ENCODE measurements around the gene SLC6A7.

Gene SLC6A7

GRCh38 chr5:150156027-150156368, 33.9 kb upstream of the SLC6A7 start:
- DNase-seq: no peak

GRCh38 chr5:150156540-150156939, 33.3 kb upstream of the SLC6A7 start:
- DNase-seq: no peak

GRCh38 chr5:150157168-150157567, 32.7 kb upstream of the SLC6A7 start:
- no peak for DNase-seq

- DNase-seq: no peak
These were observed 31.5 kb upstream of the SLC6A7 start for GRCh38 chr5:150158170-150158949.

GRCh38 chr5:150159031-150159430, 30.8 kb upstream of the SLC6A7 start:
- no peak for DNase-seq

- no peak for DNase-seq
These were observed 30.1 kb upstream of the SLC6A7 start for GRCh38 chr5:150159741-150160179.

- no peak for DNase-seq
These were observed 29.3 kb upstream of the SLC6A7 start for GRCh38 chr5:150160448-150161081.

- peak; percentile 89 for DNase-seq
These were observed 28.4 kb upstream of the SLC6A7 start for GRCh38 chr5:150161242-150162141.

- no peak for DNase-seq
These were observed 27.7 kb upstream of the SLC6A7 start for GRCh38 chr5:150162142-150162513.

- no peak for DNase-seq
These were observed 26.8 kb upstream of the SLC6A7 start for GRCh38 chr5:150163035-150163434.

GRCh38 chr5:150163547-150164059, 26.3 kb upstream of the SLC6A7 start:
- no peak for DNase-seq

GRCh38 chr5:150164211-150164980, 25.5 kb upstream of the SLC6A7 start:
- DNase-seq: no peak

GRCh38 chr5:150166037-150166649, 23.7 kb upstream of the SLC6A7 start:
- DNase-seq: no peak

GRCh38 chr5:150166650-150167511, 23.0 kb upstream of the SLC6A7 start, which contains the start of gene CDX1:
CDX1 (plus strand) TSS chr5:150166778; CDS start chr5:150166877, 99 bp downstream.
- DNase-seq: no peak

- no peak for DNase-seq
These were observed 22.4 kb upstream of the SLC6A7 start for GRCh38 chr5:150167512-150167850.

GRCh38 chr5:150167908-150168307, 22.0 kb upstream of the SLC6A7 start:
- DNase-seq: no peak

GRCh38 chr5:150168864-150169263, 21.0 kb upstream of the SLC6A7 start:
- no peak for DNase-seq

GRCh38 chr5:150172145-150172544, 17.7 kb upstream of the SLC6A7 start:
- DNase-seq: no peak

- no peak for DNase-seq
These were observed 17.3 kb upstream of the SLC6A7 start for GRCh38 chr5:150172556-150172955.

GRCh38 chr5:150173161-150173560, 16.7 kb upstream of the SLC6A7 start:
- DNase-seq: no peak

- DNase-seq: no peak
These were observed 15.6 kb upstream of the SLC6A7 start for GRCh38 chr5:150174285-150174684.
